IPS-11a (cell line): ENCODE measurements around the gene GCN1.

Source experiments
- H3K4me3 ChIP-seq: one replicate; pipeline ENCODE4 v1.5.1; 2013; ENCODE audit warnings: low read depth, low read length, control low read depth

GCN1 gene

DNA sequence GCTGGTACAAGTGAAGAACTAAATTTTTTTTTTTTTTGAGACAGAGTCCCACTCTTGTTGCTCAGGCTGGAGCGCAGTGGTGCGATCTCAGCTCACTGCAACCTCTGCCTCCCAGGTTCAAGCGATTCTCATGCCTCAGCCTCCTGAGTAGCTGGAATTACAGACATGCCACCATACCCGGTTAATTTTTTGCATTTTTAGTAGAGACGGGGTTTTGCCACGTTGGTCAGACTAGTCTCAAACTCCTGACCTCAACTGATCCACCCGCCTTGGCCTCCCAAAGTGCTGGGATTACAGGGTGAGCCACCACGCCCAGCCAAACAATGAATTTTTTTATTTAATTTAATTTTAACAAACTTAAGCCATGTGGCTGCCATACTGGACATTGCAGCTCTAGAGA lies 1.2 kb downstream of the GCN1 start:
- H3K4me3 ChIP-seq: peak overlapping the region; percentile 92

DNA sequence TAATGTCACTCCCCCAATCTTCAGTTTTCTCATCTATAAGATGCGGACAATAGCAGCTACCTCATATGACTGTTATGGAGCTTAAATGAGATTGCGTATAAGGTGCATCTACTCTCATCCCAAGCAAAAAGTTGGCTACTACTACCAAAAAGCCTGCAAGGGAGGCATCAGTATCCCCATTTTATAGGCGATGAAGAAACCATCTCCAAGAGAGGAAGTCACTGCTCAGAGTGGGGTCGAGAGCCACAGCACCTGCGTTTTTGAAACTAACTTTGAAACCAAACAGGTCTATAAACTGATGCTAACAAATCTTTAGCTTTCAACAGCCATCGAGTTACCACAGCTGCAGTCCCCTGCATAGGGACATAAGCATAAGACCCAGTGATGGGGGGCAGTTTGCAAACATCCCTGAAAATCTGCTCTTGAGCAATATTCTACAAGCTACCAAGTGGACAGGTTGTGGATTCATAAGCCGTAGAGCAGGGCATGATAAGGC lies 3.5 kb downstream of the GCN1 start:
- no peak overlapping the region for H3K4me3 ChIP-seq

DNA sequence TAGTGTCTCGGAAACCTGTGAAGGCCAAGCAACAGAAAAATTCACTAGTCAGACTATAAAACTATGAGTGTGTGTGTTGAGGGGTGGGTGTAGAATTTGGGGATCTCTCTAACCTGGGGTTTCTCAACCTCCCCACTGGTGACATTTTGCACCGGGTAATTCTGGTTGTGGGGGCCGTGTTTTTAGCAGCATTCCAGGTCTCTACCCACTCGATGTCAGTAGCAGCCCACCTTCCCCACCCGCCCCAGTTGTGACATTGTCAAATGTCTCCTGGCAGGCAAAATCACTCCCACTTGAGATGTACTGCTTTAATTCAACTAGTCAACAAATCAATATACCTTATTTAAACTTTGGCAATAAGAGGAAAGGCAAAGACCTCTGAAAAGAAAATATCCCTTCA lies 4.1 kb downstream of the GCN1 start:
- no peak overlapping the region for H3K4me3 ChIP-seq

DNA sequence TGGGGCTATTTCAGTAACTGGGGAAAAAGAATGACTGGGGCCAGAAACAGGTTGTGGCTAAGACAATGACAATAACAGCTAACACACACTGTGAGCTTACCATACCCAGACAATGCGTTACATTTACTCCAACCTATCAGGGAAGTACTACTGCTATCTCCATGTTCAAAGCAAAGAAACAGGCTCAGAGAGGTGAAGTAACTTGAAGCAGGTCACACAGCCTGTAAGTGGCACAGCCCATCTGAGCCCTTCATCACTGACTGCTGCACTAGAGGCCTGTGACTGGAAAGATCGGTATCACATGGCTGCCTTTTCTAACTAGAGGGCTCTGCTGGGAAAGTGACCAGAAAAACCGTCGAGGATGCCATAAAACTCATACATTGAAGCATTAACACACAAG lies 7.9 kb downstream of the GCN1 start:
- H3K4me3 ChIP-seq: no peak overlapping the region

DNA sequence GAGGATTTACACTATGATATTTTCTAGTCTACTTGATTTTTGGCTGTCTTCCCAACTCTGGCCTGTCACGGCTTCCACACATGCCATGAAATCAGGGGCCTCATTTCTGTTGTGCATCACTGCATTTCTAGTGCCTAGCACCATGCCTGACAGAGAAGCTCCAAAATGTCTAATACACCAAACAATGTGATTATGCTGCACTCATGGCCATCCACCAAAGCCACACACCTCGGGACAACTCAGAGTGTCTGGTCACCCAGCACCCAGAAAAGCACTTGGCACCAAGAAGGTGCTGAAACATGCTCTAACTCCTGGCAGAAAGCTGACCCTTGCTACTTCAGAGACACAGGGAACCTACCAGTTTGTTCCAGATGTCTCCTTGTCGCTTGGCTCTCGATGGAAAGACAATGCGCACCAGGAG lies 11.3 kb downstream of the GCN1 start:
- H3K4me3 ChIP-seq: no peak overlapping the region

DNA sequence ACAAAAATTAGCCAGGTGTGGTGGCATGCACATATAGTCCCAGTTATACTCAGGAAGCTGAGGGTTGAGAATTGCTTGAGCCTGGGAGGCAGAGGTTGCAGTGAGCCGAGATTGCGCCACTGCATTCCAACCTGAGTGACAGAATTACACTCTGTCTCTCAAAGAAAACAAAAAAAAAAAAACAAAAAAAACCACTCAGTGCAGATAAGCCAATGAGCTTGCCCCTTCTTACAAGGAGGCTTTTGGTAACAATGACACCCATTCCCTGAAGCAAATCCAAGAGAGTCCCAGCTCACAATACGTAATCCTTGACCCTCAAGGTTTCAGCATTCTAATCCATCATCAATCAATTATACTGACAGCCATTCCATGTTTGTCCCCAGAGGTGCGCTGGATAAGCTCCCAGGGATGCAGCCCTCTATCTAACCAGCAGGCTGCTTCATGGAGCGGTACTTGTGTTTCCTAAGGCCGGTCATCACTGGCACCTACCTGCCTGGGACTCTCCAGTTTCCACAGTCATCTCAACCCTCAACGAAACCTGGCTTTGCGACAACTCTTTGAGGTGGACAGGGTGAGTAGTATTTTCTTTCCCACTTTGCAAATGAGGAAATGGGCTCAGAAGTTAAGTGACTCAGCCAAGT lies 12.4 kb downstream of the GCN1 start:
- no peak overlapping the region for H3K4me3 ChIP-seq

DNA sequence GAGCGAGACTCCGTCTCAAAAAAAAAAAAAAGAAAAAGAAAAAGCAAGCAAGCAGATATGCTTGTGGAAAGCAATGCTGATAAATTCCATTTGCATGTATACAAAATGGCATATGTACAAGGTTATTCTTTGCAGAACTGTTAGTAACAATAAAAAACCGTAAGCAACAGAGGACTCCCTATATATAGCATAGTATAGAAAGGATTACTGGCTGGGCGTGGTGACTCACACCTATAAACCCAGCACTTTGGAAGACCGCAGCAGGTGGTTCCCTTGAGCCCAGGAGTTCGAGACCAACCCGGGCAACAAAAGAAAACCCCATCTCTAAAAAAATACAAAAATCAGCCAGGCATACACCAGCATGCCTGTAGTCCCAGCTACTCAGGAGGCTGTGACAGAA lies 13.5 kb downstream of the GCN1 start:
- H3K4me3 ChIP-seq: no peak overlapping the region

DNA sequence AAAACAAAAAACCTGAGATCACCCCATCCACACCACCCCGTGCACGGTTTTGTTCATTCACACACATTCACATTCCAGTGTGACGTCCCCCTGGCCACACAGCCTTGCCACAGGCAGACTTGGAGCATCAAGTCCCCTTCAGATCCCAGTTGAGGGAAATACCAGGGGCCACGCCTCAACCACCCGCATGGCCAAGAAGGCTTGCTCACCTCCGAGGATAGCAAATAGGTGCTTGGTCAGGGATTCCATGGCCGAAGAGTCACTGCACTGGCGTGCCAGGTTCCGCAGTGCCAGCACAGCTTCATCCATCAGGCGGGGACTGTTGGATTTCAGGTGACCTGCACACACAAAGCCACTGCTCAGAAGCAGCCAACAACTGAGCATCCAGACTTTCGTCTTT lies 19.0 kb downstream of the GCN1 start:
- no peak overlapping the region for H3K4me3 ChIP-seq

DNA sequence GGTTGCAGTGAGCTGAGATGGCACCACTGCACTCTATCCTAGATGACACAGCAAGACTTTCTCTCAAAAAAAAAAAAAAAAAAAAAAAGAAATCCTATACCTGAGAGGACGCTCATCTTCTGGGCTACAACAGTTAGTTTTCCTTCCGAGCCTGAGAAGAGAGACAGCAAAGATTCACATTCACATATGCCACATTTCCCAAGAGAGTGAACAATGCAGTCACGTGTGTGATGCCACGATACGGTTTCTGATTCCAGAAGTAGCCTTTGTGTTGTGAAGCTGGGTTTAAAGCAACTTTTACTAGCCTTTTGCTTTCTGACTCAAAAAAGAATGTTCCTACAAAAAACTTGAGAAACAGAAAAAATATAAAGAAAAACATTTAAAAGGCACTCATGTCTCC lies 19.5 kb downstream of the GCN1 start:
- no peak overlapping the region for H3K4me3 ChIP-seq

DNA sequence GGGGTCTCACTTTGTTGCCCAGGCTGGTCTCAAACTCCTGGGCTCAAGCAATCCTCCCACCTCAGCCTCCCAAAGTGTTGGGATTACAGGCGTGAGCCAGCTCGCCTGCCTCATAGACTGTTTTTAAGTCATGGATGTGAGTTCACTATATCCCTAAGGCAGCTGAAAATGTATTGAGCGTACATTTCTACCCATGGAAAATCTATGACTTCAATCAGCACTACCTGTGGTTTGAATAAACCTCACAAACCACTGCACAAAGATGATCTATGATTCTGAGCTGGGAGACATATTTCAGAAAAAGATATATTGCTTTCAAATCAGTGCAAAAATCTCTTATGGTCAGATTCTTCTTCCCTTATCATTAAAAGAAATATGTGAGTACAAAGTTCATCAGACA lies 22.5 kb downstream of the GCN1 start:
- H3K4me3 ChIP-seq: no peak overlapping the region

DNA sequence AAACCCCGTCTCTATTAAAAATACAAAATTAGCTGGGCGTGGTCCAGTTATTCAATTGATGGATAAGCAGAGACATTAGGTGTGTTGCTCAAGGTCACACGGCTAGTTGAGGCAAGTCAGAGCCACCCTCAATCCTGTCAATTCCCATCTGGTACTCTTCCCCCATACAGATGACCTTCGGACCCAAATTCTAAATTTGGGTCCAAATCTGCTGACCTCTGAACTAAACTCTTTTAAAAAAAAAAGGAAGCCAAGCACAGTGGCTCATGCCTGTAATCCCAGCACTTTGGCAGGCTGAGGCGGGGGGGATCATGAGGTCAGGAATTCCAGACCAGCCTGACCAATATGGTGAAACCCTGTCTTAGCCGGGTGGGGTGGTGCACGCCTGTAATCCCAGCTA lies 23.9 kb downstream of the GCN1 start:
- no peak overlapping the region for H3K4me3 ChIP-seq

DNA sequence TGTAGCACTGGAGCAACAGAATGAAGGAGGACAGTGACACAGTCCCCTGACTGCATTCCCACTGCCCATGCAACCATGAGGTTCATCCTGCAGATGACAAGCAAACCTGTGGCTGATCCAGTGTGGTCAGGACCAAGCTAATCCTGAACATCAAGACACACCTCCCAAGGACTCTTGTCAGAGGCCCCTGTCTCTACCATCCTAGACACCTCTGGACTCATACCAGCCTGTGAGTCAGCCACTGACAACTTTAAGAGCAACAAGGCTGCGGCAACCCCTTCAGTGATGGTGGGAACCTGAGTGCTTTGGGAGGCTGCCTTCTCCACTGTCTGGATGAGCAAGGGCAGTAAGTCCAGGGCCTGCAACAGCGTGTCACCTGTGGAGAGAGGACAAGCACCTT lies 24.6 kb downstream of the GCN1 start:
- H3K4me3 ChIP-seq: no peak overlapping the region

DNA sequence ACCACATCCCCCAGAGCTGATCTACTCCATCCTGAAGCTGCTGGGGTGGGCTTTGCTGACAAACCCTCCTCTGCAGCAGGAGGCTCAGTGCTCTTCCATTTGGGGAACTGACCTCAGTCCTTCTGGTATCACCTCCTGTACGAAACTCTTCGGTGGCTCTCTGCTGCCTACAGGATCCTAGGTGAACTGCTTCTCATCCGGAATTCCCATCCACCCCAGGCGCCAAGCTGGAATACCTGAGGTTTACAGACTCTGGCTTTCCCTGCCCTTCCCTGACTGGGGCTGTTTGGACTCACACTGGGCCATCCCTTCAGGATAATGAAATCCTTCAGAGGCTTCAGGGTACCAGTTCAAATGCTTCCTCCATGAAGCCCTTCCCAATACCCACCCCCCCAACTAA lies 26.2 kb downstream of the GCN1 start:
- no peak overlapping the region for H3K4me3 ChIP-seq

DNA sequence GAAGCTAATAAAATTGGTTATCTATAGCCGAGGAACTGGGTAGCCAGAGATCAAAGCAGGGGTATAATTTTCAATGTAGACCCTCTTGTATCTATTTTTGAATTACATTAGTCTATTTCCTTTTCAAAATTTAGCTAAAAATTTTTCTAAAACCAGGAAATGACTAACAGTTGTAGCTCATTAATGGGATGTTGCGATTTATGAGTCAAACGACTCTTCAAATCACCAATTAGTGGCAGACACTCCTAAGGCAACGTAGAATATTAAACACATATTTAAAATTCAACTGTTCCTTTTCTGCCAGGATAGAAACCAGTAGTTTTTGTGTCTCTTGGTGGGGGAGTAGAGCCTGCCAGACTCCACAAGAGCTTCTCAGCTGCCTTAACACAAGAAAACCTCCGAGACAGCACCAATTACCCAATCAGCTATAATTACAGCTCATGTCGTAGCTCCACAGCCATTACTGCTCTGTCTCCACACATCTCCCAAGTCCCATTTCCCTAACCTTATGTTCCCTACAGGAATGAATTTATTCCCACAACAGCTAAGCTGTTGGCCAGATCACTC lies 26.9 kb downstream of the GCN1 start:
- H3K4me3 ChIP-seq: no peak overlapping the region

DNA sequence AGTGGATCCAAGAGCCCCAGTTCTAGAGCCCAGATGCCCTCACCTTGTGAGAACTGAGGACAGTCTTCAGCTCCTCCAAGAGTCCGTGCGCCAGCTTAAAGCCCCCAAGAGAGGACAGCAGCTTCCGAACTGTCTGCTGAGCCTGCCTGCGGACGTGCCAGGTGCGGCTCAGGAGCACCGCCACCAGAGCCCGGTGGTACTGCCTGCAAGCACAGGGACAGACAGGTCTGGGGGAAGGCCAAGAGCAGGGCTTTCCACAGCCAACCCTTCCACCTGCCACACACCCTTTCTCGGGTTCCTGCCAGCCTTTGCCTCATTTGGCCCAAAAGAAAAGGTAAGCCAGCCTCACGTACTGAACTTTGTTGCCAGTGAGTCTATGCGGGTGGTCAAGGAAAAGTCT lies 30.2 kb downstream of the GCN1 start:
- no peak overlapping the region for H3K4me3 ChIP-seq

DNA sequence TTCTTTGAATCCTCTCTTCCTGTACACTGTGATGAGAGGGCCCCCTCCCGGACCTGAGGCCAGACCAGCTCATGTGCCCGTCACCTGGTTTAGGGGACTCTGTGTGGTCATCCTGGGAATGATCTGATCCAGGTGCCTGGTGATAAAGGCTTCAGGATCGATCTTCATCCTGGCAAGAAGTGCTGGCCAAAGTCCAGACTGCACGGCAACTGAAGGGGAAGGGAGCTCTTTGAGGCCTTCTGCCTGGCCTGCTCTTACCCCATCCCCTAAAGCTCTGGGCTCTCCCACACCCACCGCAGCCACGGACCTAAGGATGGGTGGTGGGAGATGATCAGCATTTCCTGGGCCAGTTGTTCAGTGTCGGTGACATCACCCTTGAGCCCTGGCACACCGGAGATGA lies 31.8 kb downstream of the GCN1 start:
- H3K4me3 ChIP-seq: no peak overlapping the region

DNA sequence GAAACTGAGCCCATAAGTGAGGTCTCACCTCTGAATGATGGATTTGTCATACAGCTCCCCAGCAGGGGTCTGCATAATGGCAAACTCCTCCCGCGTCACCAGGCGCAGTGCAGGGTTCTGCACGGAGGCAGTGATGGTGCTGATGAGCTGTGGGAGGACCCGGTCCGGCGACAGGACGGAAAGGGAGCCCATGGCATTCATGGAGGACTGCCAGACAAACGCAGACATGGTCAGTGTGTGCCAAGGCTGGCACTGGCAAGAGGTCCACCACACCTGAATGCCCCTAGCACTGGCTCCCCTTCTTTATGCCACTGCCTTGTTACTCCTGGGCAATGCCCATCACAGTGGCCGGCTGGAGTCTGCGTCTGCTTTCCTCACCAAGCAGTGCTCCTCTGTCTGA lies 32.7 kb downstream of the GCN1 start:
- H3K4me3 ChIP-seq: no peak overlapping the region

DNA sequence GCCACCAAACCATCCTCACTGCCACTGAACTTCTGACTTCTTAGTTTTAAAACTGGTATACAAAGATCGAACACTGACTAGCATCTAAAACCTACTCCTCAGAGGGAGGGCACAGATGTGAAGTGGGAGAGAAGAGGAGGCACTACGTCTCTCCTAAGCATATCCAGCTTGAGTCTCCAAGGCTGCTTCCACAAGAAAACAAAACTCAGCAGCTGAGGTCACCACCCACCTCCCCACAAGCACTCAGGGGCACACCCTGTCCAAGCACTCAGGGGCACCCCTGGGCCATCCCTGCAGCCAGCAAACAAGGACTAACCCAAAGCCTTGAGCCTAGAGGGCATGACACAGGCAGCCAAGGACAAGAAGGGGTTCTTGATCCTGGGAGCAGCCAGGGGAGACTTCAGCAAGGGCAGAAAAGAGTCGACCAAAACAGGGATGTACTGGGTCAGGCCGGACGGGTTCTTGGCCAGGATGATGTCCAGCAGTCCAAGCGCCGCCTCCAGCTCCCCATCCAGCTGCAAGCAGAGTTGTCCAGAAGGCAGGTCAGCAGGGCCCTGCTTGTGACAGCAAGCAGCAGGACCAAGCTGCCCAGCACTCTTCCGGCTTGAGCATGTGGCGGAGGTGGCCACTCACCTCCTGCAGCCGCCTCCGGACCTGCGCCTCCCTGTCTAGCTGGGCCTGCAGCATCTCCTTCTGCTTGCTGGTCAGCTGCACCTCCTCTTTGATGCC lies 34.8 kb downstream of the GCN1 start:
- H3K4me3 ChIP-seq: no peak overlapping the region

DNA sequence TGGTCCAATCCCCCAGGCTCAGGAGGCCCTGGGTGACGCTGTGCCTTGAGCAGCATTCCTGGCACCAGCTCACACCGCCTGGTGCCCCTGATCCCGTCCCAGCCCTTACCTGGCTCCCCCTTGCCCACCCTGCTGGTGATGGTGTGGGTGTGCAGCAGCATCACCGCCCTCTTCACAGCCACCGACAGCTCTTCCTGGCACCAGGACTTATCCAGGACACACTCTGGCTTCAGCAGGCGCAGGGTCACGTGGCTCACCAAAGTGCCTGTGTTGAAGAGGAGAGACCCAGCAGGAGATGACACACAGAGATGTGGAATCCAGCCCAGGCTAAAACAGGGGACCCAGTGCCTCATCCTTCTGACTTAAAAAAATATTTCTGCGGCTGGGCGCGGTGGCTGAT lies 36.2 kb downstream of the GCN1 start:
- no peak overlapping the region for H3K4me3 ChIP-seq

DNA sequence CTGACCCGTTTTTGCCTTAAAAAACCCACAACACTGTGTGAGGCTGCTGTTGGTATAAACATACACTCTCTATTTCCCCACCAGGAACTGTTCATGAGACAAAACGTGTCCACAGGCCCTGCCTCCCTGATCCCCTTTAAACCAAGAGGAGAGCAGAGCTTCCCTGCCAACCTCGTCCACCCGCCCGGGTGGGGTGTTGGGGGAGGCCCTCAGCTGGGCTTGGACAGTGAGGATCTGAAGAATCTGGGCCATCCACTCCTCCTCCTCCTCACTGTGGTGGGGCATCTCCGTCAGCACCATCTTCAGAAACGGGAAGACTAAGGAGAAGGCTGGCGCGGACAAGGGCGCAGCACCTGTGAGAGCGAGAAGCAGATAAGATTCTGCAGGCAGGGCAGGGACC lies 36.8 kb downstream of the GCN1 start:
- H3K4me3 ChIP-seq: no peak overlapping the region

DNA sequence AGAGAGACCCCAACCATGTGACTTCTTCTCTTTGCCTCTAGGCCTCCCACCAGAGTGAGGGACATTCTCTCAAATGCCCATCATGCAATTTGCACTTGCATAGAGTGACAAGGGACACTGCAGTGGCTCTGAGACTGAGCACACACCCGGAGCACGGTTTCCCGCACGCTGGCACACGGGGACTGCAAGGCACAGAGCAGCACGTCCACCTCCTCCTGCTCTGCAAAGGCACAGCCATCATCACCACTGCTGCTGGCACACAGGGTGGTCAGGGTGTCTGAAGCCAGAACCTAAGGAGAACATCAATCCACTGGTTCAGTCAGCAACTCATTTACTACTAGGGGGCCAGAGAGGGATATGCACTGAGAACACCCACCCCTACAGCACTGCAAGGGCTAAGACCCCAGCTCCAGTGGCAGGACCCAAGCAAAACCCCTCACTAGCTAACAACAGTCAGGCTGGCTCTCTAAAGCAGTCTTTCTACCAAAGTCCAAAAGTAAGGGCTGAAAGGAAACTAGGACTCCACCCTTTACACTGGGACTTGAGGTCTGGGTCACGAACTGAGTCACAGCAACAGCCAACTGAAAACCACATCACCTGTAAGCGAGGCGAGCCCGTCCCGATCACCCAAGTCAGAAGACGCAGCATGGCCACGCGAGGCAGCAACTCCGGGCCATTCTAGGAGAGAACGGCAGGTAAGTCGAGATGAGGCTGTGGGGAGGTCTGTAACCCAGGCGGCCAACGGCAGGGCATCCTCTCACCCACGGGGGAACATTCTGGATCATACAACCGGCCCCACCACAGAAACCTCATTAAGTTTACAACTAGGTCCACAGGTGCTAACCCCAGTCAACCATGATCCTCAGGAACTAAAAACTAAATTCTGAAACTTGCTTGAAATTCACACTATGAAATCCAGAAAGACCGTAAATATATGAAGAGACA lies 37.9 kb downstream of the GCN1 start:
- H3K4me3 ChIP-seq: no peak overlapping the region
